IMR-90 (cell line): ENCODE results near the gene PANK3. TPM values are rescaled to one million over a fixed set of nuclear protein-coding genes. Genes with fewer than 3 reads are reported as not detected.

Experiments
- ATAC-seq: fragments of 200-7000 bp; cut with Tn5 transposase; 2 replicates; pipeline ENCODE4 v1.9.1; 2020; ENCODE audit warnings: low read depth, mild to moderate bottlenecking, moderate library complexity
- BruUV-seq: library from RNA; stranded (reverse); fragments of 400-500 nt; replicated peaks from 2 replicates; lab custom pipeline; 2021; lab: Mats Ljungman, UMichigan
- CTCF ChIA-PET: fragments of 300-600 bp; formaldehyde crosslinking; extraction: SDS; loops from one replicate; lab custom pipeline; 2021; ENCODE audit warnings: antibody characterized with exemption; lab: Yijun Ruan, JAX
- POLR2A ChIA-PET: fragments of 300-600 bp; sonication (Branson Sonifier 250); formaldehyde crosslinking; loops from one replicate; lab custom pipeline; 2022; ENCODE audit warnings: antibody characterized with exemption; ENCODE audit not compliant: unreplicated experiment; lab: Charles Lee
- DNase-seq: peaks from one replicate; pipeline ENCODE4 v3.0.0; 2013
- H2AFZ ChIP-seq: replicated peaks from 2 replicates; pipeline ENCODE3; 2013; ENCODE audit warnings: low read length, mild to moderate bottlenecking; ENCODE audit not compliant: poor library complexity
- H2AK5ac ChIP-seq: 2 replicates; pipeline ENCODE4 v1.6.1; 2013; ENCODE audit warnings: low read depth, low read length, inconsistent platforms
- H2AK9ac ChIP-seq: replicated peaks from 2 replicates; pipeline ENCODE3; 2013; ENCODE audit warnings: mild to moderate bottlenecking, low read depth, low read length, moderate library complexity; ENCODE audit not compliant: poor library complexity
- H2BK120ac ChIP-seq: 2 replicates; pipeline ENCODE4 v1.6.1; 2013; ENCODE audit warnings: low read depth, low read length, inconsistent platforms
- H2BK15ac ChIP-seq: 3 replicates; pipeline ENCODE4 v1.6.1; 2013; ENCODE audit warnings: low read depth, low read length, inconsistent platforms
- H2BK20ac ChIP-seq: 2 replicates; pipeline ENCODE4 v1.6.1; 2013; ENCODE audit warnings: low read depth, mild to moderate bottlenecking, inconsistent platforms, low read length, moderate library complexity
- H2BK5ac ChIP-seq: 2 replicates; pipeline ENCODE4 v1.6.1; 2013; ENCODE audit warnings: mild to moderate bottlenecking, low read depth, low read length, inconsistent platforms; ENCODE audit not compliant: poor library complexity, severe bottlenecking
- H3K14ac ChIP-seq: replicated peaks from 2 replicates; pipeline ENCODE4 v1.6.1; 2013; ENCODE audit warnings: low read depth, low read length, inconsistent platforms
- H3K18ac ChIP-seq: 2 replicates; pipeline ENCODE4 v1.6.1; 2013; ENCODE audit warnings: low read depth, low read length, control low read depth
- H3K23ac ChIP-seq: 2 replicates; pipeline ENCODE4 v1.6.1; 2013; ENCODE audit warnings: low read depth, low read length, inconsistent platforms
- H3K27ac ChIP-seq: 2 replicates; pipeline ENCODE4 v1.5.1; 2013; ENCODE audit warnings: mild to moderate bottlenecking, control low read depth, low read length; ENCODE audit not compliant: insufficient read depth
- H3K27me3 ChIP-seq: 2 replicates; pipeline ENCODE4 v1.6.1; 2013; ENCODE audit warnings: low read length; ENCODE audit not compliant: control insufficient read depth, insufficient read depth
- H3K36me3 ChIP-seq: 2 replicates; pipeline ENCODE4 v1.6.1; 2013; ENCODE audit warnings: low read length, mixed read lengths; ENCODE audit not compliant: control insufficient read depth, insufficient read depth
- H3K4ac ChIP-seq: 2 replicates; pipeline ENCODE4 v1.6.1; 2013; ENCODE audit warnings: low read depth, low read length, inconsistent platforms
- H3K4me1 ChIP-seq: 2 replicates; pipeline ENCODE4 v1.6.1; 2013; ENCODE audit warnings: low read length, mixed read lengths; ENCODE audit not compliant: control insufficient read depth, insufficient read depth
- H3K4me2 ChIP-seq: 2 replicates; pipeline ENCODE4 v1.6.1; 2013; ENCODE audit warnings: low read depth, mild to moderate bottlenecking, control low read depth, low read length, moderate library complexity
- H3K4me3 ChIP-seq: 2 replicates; pipeline ENCODE4 v1.5.1; 2013; ENCODE audit warnings: low read depth, mild to moderate bottlenecking, control low read depth, low read length, moderate library complexity; ENCODE audit not compliant: insufficient read depth
- H3K56ac ChIP-seq: 2 replicates; pipeline ENCODE4 v1.6.1; 2013; ENCODE audit warnings: low read length, inconsistent platforms; ENCODE audit not compliant: insufficient read depth; ENCODE audit errors: extremely low read depth
- H3K79me1 ChIP-seq, 2 experiments: 2 replicates each; pipeline ENCODE4 v1.6.1; 2013; ENCODE audit warnings: low read length in 2 of 2, inconsistent platforms in 1 of 2, low read depth in 1 of 2
- H3K9ac ChIP-seq: 2 replicates; pipeline ENCODE4 v1.6.1; 2013; ENCODE audit warnings: low read depth, low read length, control low read depth
- H3K9me1 ChIP-seq: 2 replicates; pipeline ENCODE4 v1.6.1; 2013; ENCODE audit warnings: low read length, inconsistent platforms; ENCODE audit not compliant: insufficient read depth
- H3K9me3 ChIP-seq: 2 replicates; pipeline ENCODE4 v1.6.1; 2013; ENCODE audit warnings: low read length; ENCODE audit not compliant: control insufficient read depth, insufficient read depth
- H4K20me1 ChIP-seq: 2 replicates; pipeline ENCODE4 v1.6.1; 2013; ENCODE audit warnings: low read length, inconsistent platforms; ENCODE audit not compliant: insufficient read depth
- H4K5ac ChIP-seq: 2 replicates; pipeline ENCODE4 v1.6.1; 2013; ENCODE audit warnings: mild to moderate bottlenecking, low read depth, low read length, control low read depth
- H4K8ac ChIP-seq, 2 experiments: 2 replicates each; pipeline ENCODE4 v1.6.1; 2013; ENCODE audit warnings: low read depth in 2 of 2, low read length in 2 of 2, control low read depth in 1 of 2, inconsistent platforms in 1 of 2
- H4K91ac ChIP-seq: 2 replicates; pipeline ENCODE4 v1.6.1; 2013; ENCODE audit warnings: low read depth, low read length, inconsistent platforms; ENCODE audit not compliant: insufficient read depth
- RFX5 ChIP-seq: IDR thresholded peaks from 2 replicates; pipeline ENCODE4 v1.8.0; 2012; ENCODE audit warnings: low read depth, mild to moderate bottlenecking, low read length, moderate library complexity
- WGBS, 2 experiments: methylation state at CpG; one replicate each; pipeline versions ENCODE4 v1.1.5 to v1.1.7; 2013; ENCODE audit warnings: missing lambda C conversion rate in 2 of 2; ENCODE audit not compliant: insufficient read length in 1 of 2; ENCODE audit errors: extremely low coverage in 2 of 2; 5-methylcytosine and 5-hydroxymethylcytosine counted together
- dilution Hi-C: fragments of 300-500 bp; cut with HindIII; formaldehyde crosslinking; loops from one replicate; pipeline ENCODE4 v1.14.3; 2018; ENCODE audit warnings: low sequenced_read_pairs; ENCODE audit not compliant: unreplicated experiment
- in situ Hi-C: fragments of 300-500 bp; cut with MboI; formaldehyde crosslinking; loops from 3 replicates; pipeline ENCODE4 v1.14.3; 2019; ENCODE audit warnings: low sequenced_read_pairs, inconsistent platforms, mixed read lengths
- intact Hi-C: fragments of 100-400 bp; cut with micrococcal nuclease; formaldehyde crosslinking; loops from 2 replicates; pipeline ENCODE4 v1.10.0; 2022
- polyA plus RNA-seq, 3 experiments: library from polyadenylated mRNA; depleted of rRNA; stranded (reverse); fragments of >200 nt; gene quantifications; 2 replicates each; pipeline ENCODE4 v1.2.3, GENCODE V29; 2012; ENCODE audit warnings: low replicate concordance in 1 of 3
- total RNA-seq: library from RNA; depleted of rRNA; stranded (reverse); fragments of >200 nt; gene quantifications from 2 replicates; pipeline ENCODE4 v1.2.3, GENCODE V29; 2012
- TF ChIP-seq, protein P1 (sequence below): conservative IDR thresholded peaks from 2 replicates; pipeline ENCODE4 v1.5.1; 2012; ENCODE audit warnings: mild to moderate bottlenecking, low read depth, low read length, improper control_type of control experiment

The PANK3 gene
- total and polyA plus RNA-seq, 2 of the 4 experiments (the other 2 are of a cell fraction): 6.9 to 21.0 TPM

DNA sequence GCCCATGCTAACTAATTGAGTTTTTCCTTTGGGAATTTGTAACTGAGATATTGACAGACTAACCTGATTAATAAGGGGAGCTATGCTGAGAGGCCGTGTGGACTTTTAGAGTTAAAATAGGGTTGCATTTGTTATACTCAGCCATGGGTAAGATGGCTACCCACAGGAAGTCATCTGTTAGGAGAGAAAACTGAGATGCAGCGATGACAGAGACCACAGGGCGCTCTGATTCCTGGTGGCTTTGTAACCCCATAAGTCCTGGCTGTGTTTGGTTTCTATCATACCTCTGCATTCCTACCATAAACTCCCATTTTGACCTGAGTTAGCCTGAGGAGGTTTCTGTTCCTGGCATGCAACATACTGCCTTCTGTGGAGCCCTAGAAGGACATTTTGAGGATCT is 19.5 kb upstream of the PANK3 start:
- BruUV-seq: no TSS peak
- intact Hi-C loops: no loop called here
- no peak for ATAC-seq

More for the DNA sequence above, 19.5 kb upstream of the PANK3 start:
- no peak overlapping the region for H3K14ac ChIP-seq
- H2AK9ac ChIP-seq: no peak overlapping the region
- POLR2A ChIA-PET: no interaction called here
- no peak overlapping the region for H4K8ac ChIP-seq
- in situ Hi-C loops: no loop called here
- H3K23ac ChIP-seq: no peak overlapping the region
- H4K5ac ChIP-seq: no peak overlapping the region
- H3K36me3 ChIP-seq: no peaks in the 10 kb centered on the region
- no peak overlapping the region for H3K27ac ChIP-seq
- no peak overlapping the region for H3K4me3 ChIP-seq
- no peak overlapping the region for H2BK15ac ChIP-seq
- H2BK20ac ChIP-seq: no peak overlapping the region
- H2BK5ac ChIP-seq: no peak overlapping the region
- DNase-seq: no peak
- H3K9ac ChIP-seq: no peak overlapping the region
- no peak overlapping the region for H3K4me2 ChIP-seq
- CTCF ChIA-PET: no interaction called here
- no peak for TF ChIP-seq RFX5
- TF ChIP-seq, protein P1, sequence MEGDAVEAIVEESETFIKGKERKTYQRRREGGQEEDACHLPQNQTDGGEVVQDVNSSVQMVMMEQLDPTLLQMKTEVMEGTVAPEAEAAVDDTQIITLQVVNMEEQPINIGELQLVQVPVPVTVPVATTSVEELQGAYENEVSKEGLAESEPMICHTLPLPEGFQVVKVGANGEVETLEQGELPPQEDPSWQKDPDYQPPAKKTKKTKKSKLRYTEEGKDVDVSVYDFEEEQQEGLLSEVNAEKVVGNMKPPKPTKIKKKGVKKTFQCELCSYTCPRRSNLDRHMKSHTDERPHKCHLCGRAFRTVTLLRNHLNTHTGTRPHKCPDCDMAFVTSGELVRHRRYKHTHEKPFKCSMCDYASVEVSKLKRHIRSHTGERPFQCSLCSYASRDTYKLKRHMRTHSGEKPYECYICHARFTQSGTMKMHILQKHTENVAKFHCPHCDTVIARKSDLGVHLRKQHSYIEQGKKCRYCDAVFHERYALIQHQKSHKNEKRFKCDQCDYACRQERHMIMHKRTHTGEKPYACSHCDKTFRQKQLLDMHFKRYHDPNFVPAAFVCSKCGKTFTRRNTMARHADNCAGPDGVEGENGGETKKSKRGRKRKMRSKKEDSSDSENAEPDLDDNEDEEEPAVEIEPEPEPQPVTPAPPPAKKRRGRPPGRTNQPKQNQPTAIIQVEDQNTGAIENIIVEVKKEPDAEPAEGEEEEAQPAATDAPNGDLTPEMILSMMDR: no peak
- no peaks in the 10 kb centered on the region for H3K79me1 ChIP-seq
- H4K20me1 ChIP-seq: no peaks in the 10 kb centered on the region
- no peaks in the 10 kb centered on the region for H3K9me3 ChIP-seq
- H4K91ac ChIP-seq: no peak overlapping the region
- H3K27me3 ChIP-seq: no peaks in the 10 kb centered on the region
- WGBS, 2 experiments: 71% methylated on average over 1 of the region's 3 CpGs; no CpG with 5 or more reads in 1 of the 2 experiments
- dilution Hi-C loops: no loop called here
- H3K18ac ChIP-seq: no peak overlapping the region
- no peak overlapping the region for H3K56ac ChIP-seq
- no peaks in the 10 kb centered on the region for H3K4me1 ChIP-seq
- no peak overlapping the region for H3K4ac ChIP-seq
- H3K9me1 ChIP-seq: no peaks in the 10 kb centered on the region
- no peak overlapping the region for H2AFZ ChIP-seq
- no peak overlapping the region for H2AK5ac ChIP-seq
- no peak overlapping the region for H2BK120ac ChIP-seq
